Middle frontal gyrus (tissue), 1 donor: Measurements from ENCODE around the gene RPTOR.

Experiments
- DNase-seq: peaks from one replicate; pipeline ENCODE4 v3.0.0-alpha.2; 2015; ENCODE audit warnings: low spot score; ENCODE audit errors: extremely low spot score

The RPTOR gene

DNA sequence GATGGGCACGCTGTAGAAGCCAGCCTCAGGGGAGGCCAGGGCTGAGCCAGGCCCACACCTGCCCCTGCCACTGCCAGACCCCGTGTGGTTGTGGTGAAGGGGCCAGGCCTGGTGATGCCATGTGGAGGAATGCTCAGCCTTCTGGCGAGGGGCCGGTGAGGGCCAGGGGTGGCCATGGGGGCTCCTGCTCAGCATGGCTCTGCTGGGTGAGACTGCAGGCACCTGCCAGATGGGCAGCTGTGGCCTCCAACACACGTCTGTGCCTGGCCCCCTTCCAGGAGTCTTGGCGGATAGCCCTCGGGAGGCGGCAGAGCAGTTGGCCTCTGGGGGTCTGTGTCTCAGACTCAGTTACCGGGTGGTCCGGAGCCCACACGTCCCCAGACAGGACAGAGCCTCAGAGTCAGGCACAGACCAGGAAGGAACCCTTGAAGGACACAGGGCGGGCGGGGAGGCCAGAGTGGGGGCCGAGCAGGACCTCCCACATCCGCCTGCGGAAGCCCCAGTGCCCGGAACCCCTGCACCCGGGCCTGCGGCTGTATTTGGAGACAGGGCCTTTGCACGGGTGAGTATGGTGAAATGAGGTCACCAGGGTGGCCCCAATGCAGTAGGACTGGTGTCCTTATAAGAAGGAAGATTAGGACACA lies 424.5 kb downstream of the RPTOR start:
- no peak for DNase-seq

DNA sequence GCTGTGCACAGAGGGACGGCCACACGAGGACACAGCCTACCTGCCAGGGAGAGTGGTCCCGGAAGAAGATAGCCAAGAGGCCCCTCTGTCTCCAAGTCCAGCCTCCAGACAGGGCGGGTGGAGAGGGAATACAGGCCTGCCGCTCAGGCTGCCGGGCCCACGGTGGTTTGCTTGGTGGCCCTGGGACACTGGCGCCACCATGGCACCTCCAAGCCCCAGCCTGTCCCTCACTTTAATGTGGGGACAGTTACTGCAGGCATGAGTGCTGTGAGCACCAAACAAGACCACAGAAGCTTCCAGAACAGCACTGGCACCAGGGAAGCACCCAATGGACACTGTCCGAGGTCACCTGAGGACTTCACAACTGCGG lies 425.0 kb downstream of the RPTOR start:
- DNase-seq = no peak

GRCh38 chr17:80970044-80970761 lies 425.6 kb downstream of the RPTOR start:
- DNase-seq = no peak

DNA sequence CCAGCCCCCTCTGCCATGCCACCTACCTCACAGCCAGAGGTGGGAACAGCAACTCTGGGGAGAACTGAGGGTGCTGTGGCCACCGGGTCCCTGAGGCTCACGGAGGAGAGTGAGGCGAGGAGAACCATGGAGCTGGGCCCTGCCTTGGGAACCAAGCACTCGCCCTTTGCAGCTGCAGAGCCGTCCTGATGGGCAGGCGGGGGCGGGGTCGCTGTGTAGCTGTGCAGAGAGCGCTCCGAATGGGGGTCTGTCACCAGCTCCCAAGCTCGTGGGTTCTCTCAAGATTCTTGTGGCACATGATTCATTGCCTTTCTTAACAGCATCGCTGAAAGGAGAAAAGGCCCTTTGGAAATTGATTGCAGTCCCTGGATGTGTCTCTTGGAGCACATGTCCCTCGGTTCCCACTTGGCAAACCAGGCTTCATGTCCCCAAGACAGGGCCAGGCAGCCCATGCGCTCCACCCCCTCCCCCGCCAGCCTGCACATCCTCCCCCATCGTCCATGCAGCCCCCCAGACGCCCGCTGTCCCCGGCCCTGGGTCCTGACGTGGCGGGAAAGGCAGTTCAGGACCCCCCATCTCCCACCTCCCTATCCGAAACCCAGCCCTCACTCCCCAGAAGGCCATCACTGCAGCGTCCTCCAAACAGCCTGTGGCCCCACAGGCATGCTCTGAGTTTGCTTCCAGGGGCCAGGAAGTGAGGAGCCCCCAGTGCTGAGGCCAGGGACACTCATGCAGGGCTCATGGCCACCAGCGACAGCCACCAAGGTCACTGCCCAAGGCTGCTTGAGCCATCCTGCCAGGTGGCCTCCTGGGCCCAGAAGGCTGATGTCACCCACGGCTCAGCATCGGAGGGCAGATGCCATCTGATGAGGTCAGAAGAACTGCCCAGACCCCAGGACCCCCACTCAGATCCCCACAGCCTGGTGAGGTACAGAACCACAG lies 426.4 kb downstream of the RPTOR start:
- no peak for DNase-seq

DNA sequence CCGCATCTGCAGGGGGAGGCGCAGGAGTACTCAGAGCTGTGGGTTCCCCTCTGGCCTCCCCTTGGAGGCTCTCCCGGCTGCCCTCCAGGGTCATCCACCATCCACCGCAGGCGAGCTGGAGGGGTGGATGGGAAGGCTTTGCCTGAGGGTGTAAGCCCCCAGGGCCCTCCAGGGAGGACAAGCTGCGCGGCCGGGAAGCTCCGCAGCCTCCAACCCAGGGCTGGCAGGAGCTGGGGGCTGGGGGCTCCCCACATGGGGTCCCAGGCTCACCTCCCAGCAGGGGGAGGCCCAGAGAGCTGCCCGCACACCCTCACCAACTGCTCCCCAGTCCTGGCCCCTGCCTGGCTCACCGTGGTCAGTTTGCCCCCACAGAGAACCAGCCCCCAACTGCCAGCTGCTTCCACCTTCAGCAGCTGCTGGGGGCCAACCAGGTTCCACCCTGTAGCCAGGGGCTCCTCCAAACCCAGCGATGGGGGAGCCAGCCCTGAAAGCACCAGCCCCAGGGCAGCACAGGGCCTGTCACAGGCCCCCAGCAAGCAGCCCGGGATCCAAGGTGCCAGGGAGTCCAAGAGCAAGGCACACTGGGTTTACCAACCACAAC lies 427.2 kb downstream of the RPTOR start:
- DNase-seq = no peak

GRCh38 chr17:80976701-80977100 lies 432.1 kb downstream of the RPTOR start:
- DNase-seq = no peak

GRCh38 chr17:80977172-80977571 lies 432.5 kb downstream of the RPTOR start:
- DNase-seq = no peak

DNA sequence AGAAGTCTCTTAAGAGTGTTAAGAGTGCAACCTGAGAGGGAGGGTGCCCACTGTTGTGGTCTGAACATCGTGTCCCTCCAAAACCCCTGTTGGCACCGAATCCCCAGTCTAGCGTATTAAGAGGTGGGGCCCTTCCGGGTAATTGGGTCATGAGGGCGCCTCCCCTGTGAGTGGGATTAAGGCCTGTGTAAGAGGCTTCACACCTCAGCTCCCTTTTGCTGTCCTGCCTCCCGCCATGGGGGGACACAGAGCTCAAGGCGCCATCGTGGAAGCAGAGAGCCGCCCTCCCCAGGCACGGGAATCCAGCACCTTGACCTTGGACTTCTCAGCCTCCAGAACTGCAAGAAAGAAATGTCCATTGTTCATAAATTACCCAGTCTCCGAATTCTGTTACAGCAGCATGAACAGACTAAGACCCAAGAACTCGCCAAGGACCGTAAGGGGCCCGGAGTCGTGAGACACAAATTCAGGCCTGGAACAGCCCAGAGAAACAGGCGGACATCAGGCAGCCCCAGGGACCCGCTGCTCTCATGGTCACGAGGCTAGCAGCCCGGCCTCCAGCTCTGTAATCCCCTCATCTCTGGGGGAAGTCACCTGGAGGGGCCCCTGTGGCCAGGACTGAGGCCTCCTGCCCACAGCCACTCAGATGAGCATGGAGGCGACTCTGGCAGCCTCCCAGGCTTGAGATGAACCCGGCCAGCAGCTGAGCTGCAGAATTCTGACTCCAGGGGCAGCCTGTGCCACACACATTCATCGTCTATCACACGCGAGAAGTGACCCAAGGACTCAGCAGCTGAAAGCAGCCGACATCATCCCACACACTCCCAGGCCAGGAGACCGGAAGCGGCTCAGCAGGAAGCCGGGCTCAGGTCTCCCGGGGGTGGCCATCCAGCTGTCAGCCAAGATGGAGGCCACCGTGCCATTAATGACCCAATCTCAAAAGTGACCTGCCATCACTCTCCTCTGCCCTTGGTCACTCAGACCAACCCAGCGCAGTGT lies 434.2 kb downstream of the RPTOR start:
- DNase-seq = no peak

DNA sequence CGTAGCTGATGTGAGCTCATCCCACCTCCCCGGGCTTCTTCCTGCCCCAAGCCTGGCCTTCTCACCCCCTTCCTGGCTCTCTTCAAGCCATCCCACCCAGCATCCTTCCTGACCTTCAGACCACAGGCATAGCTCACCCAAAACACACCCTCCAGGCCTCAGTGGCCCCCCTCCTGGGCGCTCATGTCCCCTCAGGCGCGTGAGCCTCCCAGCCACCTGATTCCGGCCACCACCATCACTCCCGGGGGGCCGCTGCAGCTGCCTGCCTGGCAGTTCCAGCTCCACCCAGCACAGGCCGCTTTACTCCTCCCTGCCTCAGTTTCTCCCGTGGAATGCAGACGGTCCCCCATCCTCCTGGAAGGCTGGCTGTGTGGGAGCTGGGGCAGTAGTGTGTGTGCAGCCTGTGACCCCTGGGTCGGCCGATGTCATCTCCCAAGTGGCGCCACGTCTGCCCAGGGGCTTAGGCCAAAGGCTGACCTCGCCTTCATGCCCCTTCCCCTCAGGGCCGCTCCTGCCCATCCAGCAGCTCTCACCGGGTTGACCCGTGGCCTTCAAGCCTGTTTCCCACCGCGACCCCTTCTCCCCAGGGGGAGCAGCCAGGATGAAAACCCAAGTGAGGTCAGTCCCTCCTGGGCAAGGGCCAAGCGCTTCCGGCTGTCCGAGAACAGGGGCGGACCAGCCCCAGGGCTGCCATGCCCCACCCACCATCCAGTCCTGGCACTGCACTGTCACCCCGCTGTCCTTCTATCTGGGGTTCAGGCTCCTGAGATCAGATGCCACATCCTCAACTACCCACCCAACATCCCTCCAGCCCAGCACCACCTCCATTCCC lies 435.1 kb downstream of the RPTOR start:
- no peak for DNase-seq

DNA sequence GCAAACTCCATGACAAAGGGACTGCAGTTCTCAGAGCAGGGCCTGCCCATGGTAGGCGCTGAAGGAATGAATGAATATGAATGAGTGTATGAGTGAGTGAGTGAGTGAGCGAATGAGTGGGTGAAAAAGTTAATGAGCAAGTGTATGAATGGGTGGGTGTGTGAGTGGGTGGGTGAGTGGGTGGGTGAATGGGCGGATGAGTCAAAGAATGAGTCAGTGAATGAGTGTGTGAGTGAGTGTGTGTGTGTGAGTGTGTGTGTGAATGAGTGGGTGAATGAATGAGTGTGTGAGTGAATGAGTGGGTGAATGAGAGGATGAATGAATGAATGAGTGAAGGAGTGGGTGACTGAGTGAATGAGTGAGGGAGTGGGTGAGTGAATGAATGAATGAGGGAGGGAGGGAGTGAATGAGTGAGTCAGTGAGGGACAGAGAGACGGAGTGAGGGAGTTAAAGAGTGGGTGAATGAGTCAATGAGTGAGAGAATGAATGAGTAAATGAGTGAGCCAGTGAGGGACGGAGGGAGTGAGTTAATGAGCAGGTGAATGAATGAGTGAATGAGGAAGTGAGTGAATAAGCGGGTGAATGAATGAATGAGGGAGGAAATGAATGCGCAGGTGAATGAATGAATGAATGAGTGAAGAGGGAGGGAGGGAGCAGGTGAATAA lies 435.9 kb downstream of the RPTOR start:
- no peak for DNase-seq

DNA sequence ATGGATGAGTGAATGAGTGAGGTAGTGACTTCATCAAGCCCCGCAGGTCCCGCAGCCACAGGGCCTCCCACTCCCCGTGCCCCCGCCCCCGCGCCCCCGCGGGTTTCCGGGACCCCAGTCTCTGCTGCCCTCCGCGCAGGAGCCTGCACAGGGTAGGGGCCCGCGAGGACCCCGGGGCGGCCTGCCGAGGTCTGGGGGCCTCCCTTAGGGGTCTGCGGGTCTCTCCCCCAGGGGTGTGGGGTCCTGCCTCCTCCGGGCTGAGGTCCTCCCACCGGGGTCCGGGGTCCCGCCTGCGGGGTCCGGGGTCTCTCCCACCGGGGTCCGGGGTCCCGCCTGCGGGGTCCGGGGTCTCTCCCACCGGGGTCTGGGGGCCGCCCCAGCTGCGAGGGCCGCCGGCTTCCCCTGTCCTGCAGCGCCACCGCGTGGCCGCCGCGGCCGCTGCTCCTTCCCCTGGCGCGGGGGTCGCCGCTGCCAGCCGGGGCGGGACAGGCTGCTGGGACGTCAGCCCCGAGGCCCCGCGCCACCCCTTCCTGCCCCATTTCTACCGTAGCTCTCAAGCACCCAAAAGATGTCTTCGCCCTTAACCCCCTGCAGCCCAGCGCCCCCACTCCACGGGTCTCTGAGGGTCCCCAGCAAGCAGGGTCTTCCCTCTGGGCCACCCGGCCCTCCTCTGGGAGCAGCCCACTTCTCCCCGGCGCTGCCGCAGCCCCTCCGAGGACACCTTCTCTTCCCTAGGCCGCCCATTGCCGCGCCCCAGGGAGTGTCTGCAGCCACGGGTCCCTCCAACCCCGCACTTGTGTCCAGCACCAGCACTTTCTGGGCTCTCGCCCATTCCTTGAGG lies 436.6 kb downstream of the RPTOR start:
- DNase-seq = no peak

GRCh38 chr17:80981929-80982425 lies 437.3 kb downstream of the RPTOR start:
- no peak for DNase-seq

GRCh38 chr17:80982426-80982974 lies 437.9 kb downstream of the RPTOR start:
- no peak for DNase-seq

- DNase-seq = no peak
Measured at GRCh38 chr17:80983545-80983944, 438.9 kb downstream of the RPTOR start.

- DNase-seq = no peak
Measured at GRCh38 chr17:80984749-80985148, 440.1 kb downstream of the RPTOR start.

GRCh38 chr17:80986046-80986445 lies 441.4 kb downstream of the RPTOR start:
- DNase-seq = no peak

DNA sequence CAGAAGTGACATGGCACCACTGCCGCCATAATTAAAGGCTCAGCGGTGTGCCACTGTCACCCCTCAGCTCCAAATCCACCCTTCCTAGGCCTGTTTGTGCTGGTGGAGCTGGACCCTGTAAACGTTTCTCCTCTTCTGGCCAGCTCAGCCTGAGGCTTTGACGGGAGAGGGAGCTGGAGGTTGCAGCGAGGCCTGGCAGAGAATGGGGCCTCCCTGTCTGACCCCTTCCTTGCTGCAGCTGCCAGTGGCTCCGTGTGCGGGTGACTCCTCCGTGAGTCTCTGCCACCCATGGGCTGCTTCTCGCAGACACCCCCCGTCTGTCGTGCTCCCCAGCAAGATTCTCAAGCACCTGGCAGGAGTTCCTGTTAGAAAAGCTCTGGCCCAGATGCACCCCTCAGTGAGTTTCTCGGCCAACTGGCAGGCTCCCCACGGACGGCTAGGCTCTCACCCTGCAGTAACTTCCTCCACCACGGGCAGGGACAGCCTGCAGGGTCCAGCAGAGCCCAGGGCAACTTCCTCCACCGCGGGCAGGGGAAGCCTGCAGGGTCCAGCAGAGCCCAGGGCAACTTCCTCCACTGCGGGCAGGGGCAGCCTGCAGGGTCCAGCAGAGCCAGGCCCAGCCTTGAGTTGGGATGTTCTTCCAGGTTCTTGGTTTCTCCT lies 442.3 kb downstream of the RPTOR start:
- no peak for DNase-seq
